Neural cell (in vitro differentiated cells): Measurements from ENCODE around the gene ZNF648. TPM values are rescaled to one million over a fixed set of nuclear protein-coding genes. Genes with fewer than 3 reads are reported as not detected.

Source experiments
- H2AFZ ChIP-seq: fragments of 200-600, 300-800 bp; sonication (generic), shearing (Covaris generic); 2 replicates; pipeline ENCODE4 v1.6.0; 2014; ENCODE audit warnings: low read depth, mild to moderate bottlenecking, antibody characterized with exemption, low read length, moderate library complexity
- H3F3A ChIP-seq: fragments of 200-600 bp; shearing (Covaris generic); 2 replicates; pipeline ENCODE4 v1.6.1; 2016; ENCODE audit warnings: mild to moderate bottlenecking, moderate library complexity, mixed read lengths, antibody characterized with exemption, low read length; ENCODE audit not compliant: insufficient read depth, poor library complexity, severe bottlenecking
- H3K27ac ChIP-seq: fragments of 200-600, 300-800 bp; sonication (generic), shearing (Covaris generic); 2 replicates; pipeline ENCODE4 v1.5.1; 2014; ENCODE audit warnings: mild to moderate bottlenecking, low read length, moderate library complexity
- H3K27me3 ChIP-seq: fragments of 300-800, 200-600 bp; sonication (generic), shearing (Covaris generic); 2 replicates; pipeline ENCODE4 v1.6.0; 2014; ENCODE audit warnings: mild to moderate bottlenecking, low read depth, low read length, moderate library complexity; ENCODE audit not compliant: insufficient read depth
- H3K36me3 ChIP-seq: fragments of 300-800, 200-600 bp; sonication (generic), shearing (Covaris generic); 2 replicates; pipeline ENCODE4 v1.5.1; 2014; ENCODE audit warnings: mild to moderate bottlenecking, antibody characterized with exemption, low read length, moderate library complexity; ENCODE audit not compliant: insufficient read depth
- H3K4me2 ChIP-seq: fragments of 300-800, 200-600 bp; sonication (generic), shearing (Covaris generic); 2 replicates; pipeline ENCODE4 v1.6.0; 2014; ENCODE audit warnings: mild to moderate bottlenecking, low read length
- H3K4me3 ChIP-seq: fragments of 300-800, 200-600 bp; sonication (generic), shearing (Covaris generic); 2 replicates; pipeline ENCODE4 v1.5.1; 2014; ENCODE audit warnings: mild to moderate bottlenecking, low read length, moderate library complexity
- H3K79me2 ChIP-seq: fragments of 200-600 bp; shearing (Covaris generic); replicated peaks from 2 replicates; pipeline ENCODE4 v1.6.0; 2014; ENCODE audit warnings: mild to moderate bottlenecking, low read length, moderate library complexity; ENCODE audit not compliant: insufficient read depth
- H3K9ac ChIP-seq: fragments of 300-800, 200-600 bp; sonication (generic), shearing (Covaris generic); 2 replicates; pipeline ENCODE4 v1.6.1; 2016; ENCODE audit warnings: mild to moderate bottlenecking, low read length, mixed read lengths
- H3K9me2 ChIP-seq: fragments of 200-600 bp; shearing (Covaris generic); 2 replicates; pipeline ENCODE4 v1.6.1; 2016; ENCODE audit warnings: mild to moderate bottlenecking, low read length, mixed read lengths; ENCODE audit not compliant: insufficient read depth
- H3K9me3 ChIP-seq: fragments of 200-600, 300-800 bp; sonication (generic), shearing (Covaris generic); 2 replicates; pipeline ENCODE4 v1.6.1; 2016; ENCODE audit warnings: mild to moderate bottlenecking, mixed run types, low read length, moderate library complexity, mixed read lengths
- H4K20me1 ChIP-seq: fragments of 200-600 bp; shearing (Covaris generic); 2 replicates; pipeline ENCODE4 v1.6.1; 2016; ENCODE audit warnings: mild to moderate bottlenecking, mixed run types; ENCODE audit not compliant: insufficient read depth
- EP300 ChIP-seq: fragments of 450-650 bp; conservative IDR thresholded peaks from 2 replicates; pipeline ENCODE4 v1.6.1; 2014; ENCODE audit warnings: antibody characterized with exemption, mild to moderate bottlenecking, moderate library complexity; ENCODE audit not compliant: poor library complexity, severe bottlenecking
- EZH2 ChIP-seq: fragments of 200-600, 300-800 bp; shearing (Covaris generic), sonication (generic); IDR thresholded peaks from 2 replicates; pipeline ENCODE4 v1.6.1; 2014; ENCODE audit warnings: antibody characterized with exemption, low read length, borderline replicate concordance, mild to moderate bottlenecking; ENCODE audit not compliant: insufficient read depth, poor library complexity, severe bottlenecking
- MXI1 ChIP-seq: fragments of 450-650 bp; conservative IDR thresholded peaks from 2 replicates; pipeline ENCODE4 v1.6.1; 2014; ENCODE audit warnings: antibody characterized with exemption, mild to moderate bottlenecking; ENCODE audit not compliant: poor library complexity, severe bottlenecking
- POLR2AphosphoS5 ChIP-seq: IDR thresholded peaks from 2 replicates; pipeline ENCODE4 v1.6.1; 2012
- RAD21 ChIP-seq: fragments of 450-650 bp; conservative IDR thresholded peaks from 2 replicates; pipeline ENCODE4 v1.6.1; 2014; ENCODE audit warnings: antibody characterized with exemption, mild to moderate bottlenecking, moderate library complexity
- SMC3 ChIP-seq: fragments of 450-650 bp; conservative IDR thresholded peaks from 2 replicates; pipeline ENCODE4 v1.6.1; 2014; ENCODE audit warnings: antibody characterized with exemption, mild to moderate bottlenecking, moderate library complexity; ENCODE audit not compliant: poor library complexity
- TAF1 ChIP-seq: IDR thresholded peaks from 2 replicates; pipeline ENCODE4 v1.6.1; 2012; ENCODE audit warnings: low read depth
- polyA plus RNA-seq: library from polyadenylated mRNA; depleted of rRNA; stranded (reverse); fragments of >200 nt; gene quantifications from 2 replicates; pipeline ENCODE4 v1.2.3, GENCODE V29; 2014
- TF ChIP-seq, protein P1 (sequence below): fragments of 450-650 bp; IDR thresholded peaks from 2 replicates; pipeline ENCODE4 v1.5.1; 2014; ENCODE audit warnings: antibody characterized with exemption, mild to moderate bottlenecking, moderate library complexity; ENCODE audit not compliant: poor library complexity, severe bottlenecking
- TF ChIP-seq, protein P2 (sequence below): IDR thresholded peaks from 2 replicates; pipeline ENCODE4 v1.6.1; 2012; ENCODE audit warnings: borderline replicate concordance

ZNF648 gene
- polyA plus RNA-seq, 1 donor from 2014 or later = not detected

DNA sequence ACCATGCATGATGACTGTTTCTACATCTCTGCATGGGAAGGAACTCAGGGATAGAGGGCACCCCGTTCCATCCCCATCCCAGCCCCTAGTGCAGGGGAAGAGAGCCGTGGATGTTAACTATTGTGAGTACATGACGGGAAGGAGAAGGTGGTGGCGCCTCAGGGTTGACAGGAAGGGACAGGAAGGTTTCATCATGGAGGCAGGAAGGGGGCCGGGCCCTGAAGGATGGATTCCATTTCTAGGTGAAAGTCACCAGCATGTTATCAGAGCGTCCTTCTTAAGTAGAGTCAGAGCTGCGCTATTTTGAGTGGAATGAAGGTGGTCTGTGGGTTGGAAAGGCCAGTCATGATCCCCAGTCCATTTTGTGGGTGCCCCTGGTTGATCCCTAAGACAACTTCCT, 25.1 kb upstream of the ZNF648 start:
- H3K4me2 ChIP-seq = no peak overlapping the region
- no peaks in the 10 kb centered on the region for H3F3A ChIP-seq
- H2AFZ ChIP-seq = no peak overlapping the region
- H3K9me3 ChIP-seq = no peaks in the 10 kb centered on the region
- H3K27me3 ChIP-seq = no peaks in the 10 kb centered on the region
- no peaks in the 10 kb centered on the region for H3K79me2 ChIP-seq
- no peak overlapping the region for H3K27ac ChIP-seq
- no peaks in the 10 kb centered on the region for H3K36me3 ChIP-seq
- no peak overlapping the region for H3K9ac ChIP-seq
- H4K20me1 ChIP-seq = no peaks in the 10 kb centered on the region
- H3K4me3 ChIP-seq = no peak overlapping the region
- TF ChIP-seq EP300 = no peak
- TF ChIP-seq SMC3 = no peak
- TF ChIP-seq, protein P1, sequence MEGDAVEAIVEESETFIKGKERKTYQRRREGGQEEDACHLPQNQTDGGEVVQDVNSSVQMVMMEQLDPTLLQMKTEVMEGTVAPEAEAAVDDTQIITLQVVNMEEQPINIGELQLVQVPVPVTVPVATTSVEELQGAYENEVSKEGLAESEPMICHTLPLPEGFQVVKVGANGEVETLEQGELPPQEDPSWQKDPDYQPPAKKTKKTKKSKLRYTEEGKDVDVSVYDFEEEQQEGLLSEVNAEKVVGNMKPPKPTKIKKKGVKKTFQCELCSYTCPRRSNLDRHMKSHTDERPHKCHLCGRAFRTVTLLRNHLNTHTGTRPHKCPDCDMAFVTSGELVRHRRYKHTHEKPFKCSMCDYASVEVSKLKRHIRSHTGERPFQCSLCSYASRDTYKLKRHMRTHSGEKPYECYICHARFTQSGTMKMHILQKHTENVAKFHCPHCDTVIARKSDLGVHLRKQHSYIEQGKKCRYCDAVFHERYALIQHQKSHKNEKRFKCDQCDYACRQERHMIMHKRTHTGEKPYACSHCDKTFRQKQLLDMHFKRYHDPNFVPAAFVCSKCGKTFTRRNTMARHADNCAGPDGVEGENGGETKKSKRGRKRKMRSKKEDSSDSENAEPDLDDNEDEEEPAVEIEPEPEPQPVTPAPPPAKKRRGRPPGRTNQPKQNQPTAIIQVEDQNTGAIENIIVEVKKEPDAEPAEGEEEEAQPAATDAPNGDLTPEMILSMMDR = no peak
- no peak for TF ChIP-seq TAF1
- TF ChIP-seq EZH2 = no peak
- H3K9me2 ChIP-seq = no peaks in the 10 kb centered on the region

- no peaks in the 10 kb centered on the region for H3K9me3 ChIP-seq
- H4K20me1 ChIP-seq = no peaks in the 10 kb centered on the region
- no peaks in the 10 kb centered on the region for H3K9me2 ChIP-seq
- no peaks in the 10 kb centered on the region for H3K79me2 ChIP-seq
- no peaks in the 10 kb centered on the region for H3K36me3 ChIP-seq
- no peak overlapping the region for H3K4me2 ChIP-seq
- TF ChIP-seq RAD21 = no peak
- TF ChIP-seq MXI1 = no peak
- TF ChIP-seq, protein P1 = no peak
- no peak for TF ChIP-seq SMC3
- TF ChIP-seq, protein P2, sequence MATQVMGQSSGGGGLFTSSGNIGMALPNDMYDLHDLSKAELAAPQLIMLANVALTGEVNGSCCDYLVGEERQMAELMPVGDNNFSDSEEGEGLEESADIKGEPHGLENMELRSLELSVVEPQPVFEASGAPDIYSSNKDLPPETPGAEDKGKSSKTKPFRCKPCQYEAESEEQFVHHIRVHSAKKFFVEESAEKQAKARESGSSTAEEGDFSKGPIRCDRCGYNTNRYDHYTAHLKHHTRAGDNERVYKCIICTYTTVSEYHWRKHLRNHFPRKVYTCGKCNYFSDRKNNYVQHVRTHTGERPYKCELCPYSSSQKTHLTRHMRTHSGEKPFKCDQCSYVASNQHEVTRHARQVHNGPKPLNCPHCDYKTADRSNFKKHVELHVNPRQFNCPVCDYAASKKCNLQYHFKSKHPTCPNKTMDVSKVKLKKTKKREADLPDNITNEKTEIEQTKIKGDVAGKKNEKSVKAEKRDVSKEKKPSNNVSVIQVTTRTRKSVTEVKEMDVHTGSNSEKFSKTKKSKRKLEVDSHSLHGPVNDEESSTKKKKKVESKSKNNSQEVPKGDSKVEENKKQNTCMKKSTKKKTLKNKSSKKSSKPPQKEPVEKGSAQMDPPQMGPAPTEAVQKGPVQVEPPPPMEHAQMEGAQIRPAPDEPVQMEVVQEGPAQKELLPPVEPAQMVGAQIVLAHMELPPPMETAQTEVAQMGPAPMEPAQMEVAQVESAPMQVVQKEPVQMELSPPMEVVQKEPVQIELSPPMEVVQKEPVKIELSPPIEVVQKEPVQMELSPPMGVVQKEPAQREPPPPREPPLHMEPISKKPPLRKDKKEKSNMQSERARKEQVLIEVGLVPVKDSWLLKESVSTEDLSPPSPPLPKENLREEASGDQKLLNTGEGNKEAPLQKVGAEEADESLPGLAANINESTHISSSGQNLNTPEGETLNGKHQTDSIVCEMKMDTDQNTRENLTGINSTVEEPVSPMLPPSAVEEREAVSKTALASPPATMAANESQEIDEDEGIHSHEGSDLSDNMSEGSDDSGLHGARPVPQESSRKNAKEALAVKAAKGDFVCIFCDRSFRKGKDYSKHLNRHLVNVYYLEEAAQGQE = no peak
- no peak for TF ChIP-seq EZH2
- TF ChIP-seq POLR2AphosphoS5 = no peak
- no peak for TF ChIP-seq TAF1
- no peak for TF ChIP-seq EP300
- no peak overlapping the region for H3K9ac ChIP-seq
- H3K27me3 ChIP-seq = no peaks in the 10 kb centered on the region
- H3F3A ChIP-seq = no peaks in the 10 kb centered on the region
- no peak overlapping the region for H3K4me3 ChIP-seq
- H2AFZ ChIP-seq = no peak overlapping the region
- no peak overlapping the region for H3K27ac ChIP-seq
Observed at GRCh38 chr1:182086136-182086535, 24.6 kb upstream of the ZNF648 start.
